ENCODE data around the gene A1CF.
"Not testable (repeated sequence)": the region's sequence is repeated elsewhere in the genome, so short reads cannot be mapped to it uniquely, and the experiment has no call there.

The A1CF gene

DNA sequence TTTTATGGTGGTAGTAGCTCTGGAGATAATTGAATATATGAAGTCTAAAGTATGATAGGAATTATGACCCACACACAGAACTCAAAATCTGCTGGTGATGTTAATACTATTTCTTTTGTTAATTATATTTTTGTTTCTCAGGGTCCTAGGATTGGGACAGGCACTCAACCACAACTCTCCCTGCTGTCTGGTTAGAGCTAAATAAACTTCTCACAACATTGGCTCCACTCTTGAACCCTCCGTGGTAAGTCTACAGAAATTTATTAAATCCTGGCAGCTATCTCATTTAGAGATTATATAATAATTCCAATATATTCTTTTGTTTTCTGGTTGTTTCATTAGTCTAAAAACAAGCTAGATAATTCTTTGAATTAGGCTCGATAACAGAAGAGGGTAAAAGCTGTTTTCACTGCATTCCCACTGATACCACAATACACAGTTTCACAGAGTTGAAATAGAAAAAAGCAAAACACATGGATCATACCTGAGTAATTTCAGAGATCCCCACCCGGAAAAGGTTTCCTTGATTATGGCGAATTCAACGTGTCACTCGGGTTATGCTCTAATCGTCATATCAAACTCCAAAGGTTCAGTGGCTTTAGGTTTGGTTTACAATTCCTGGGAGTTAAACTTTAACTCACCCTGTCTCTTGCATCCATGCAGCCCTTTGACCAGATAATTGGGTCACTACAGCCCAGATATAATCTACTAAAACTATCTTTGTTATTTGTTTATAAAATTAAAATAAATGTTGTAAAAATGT, at the start of gene A1CF:
Gene A1CF (minus strand): TSS at position 531 of the 763 bp plus-strand sequence. CDS start 25,687 bp downstream, outside the sequence.
- DNase-seq (ENCODE audit: low read depth) = no peak

DNA sequence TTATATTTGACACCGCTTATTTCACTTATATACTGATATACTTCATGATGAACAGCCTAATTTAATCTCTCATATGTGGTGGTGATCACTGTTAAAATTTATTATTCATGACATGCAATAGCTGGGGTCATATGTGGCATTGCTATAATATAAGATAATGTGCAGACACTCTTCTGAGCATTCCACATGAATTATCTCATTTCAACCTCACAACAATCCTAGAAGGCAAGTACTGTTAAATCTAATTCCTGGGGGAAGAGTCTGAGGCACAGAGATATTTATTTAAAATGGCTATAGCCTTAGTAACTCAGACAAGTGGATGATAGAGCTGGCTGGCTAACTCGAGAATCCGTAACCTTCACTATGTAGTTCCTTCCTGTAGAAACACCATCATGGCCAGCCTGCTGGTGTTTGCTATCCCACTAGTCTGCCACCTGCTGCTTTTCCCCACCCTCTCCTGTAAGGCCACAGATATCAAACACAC, 46.6 kb upstream of the A1CF start:
- DNase-seq (ENCODE audit: low read depth) = no peak

DNA sequence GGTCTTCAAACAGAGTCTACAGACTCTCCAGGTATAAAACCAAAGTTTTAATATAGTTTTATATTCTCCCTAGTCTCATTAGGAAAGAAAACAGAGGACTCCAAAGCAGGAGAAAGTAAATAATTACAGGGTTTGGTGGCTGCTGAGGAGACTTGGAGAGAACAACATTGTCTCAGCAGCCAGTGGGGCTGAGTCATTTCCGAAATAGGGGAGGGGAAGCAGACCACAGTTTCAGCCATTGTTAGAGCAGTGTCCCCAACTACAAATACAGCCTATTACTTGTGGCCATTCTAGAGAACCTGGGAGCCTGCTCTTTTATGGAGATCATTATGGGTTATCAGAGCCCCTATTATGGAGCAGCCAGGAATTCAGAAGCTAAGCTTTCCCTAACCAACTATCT, 44.2 kb upstream of the A1CF start:
- no peak for DNase-seq (ENCODE audit: low read depth)

- DNase-seq (ENCODE audit: low read depth) = no peak
Measured at GRCh38 chr10:50928190-50928552, 42.7 kb upstream of the A1CF start.

DNA sequence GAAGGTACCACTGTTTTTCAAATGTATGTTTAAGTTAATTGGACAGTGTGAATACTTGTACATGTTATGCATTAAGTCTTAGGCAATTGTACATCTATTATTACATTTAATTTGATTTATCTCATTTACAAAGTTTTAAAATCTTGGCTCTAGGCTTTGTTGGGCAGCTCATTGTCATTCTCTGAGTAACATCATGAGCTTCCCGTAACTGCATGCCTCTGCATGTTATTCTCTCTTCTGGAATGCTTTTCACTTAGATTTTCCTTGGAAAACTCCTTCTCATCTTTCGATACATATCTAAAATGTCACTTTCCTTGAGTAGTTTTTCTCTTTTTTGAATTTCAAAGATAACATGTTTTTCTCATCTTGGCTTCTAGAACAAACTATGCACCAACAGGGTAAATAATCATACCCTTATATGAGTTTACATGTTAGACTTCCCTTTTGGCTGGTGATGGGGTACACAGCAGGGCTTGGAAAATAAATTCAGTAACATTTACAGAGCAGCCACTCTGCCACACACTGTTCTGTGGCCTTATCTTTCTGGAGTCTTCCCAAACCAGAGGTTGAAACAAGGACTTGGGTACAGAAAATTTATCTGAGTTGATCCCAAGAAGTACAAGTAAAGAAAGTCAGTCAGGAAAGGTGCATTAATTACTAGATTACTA, 42.2 kb upstream of the A1CF start:
- no peak for DNase-seq (ENCODE audit: low read depth)

DNA sequence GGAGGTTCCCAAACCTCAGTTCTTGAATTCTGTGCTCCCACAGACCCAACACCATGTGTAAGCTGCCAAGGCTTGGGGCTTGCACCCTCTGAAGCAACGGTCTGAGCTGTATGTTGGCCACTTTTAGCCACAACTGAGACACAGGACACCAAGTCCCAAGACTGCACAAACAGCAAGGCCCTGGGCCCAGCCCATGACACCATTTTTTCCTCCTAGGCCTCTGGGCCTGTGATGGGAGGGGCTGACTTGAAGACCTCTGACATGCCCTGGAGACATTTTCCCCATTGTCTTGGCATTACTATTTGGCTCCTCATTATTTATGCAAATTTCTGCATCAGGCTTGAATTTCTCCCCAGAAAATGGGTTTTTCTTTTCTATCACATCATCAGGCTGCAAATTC, 38.0 kb upstream of the A1CF start:
- DNase-seq (ENCODE audit: low read depth) = not testable (repeated sequence)

DNA sequence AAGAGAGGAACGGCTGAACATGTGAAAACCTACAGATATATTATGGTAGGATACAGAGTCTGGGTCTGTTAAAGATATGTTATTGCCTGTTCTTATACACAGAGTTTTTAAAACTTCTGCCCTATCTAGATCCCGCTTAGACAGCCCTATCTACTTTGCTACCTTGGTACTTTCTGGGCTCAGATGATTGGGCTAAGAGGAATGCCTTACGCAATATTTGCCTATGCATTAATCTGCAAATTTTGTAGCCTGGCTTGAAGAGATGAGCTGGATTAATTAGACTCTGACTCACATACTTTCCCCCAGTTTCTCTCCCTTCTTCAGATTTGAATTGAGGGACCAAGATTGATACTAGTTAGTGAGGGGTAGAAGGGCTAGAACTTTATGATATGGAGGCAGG, 33.6 kb upstream of the A1CF start:
- DNase-seq (ENCODE audit: low read depth) = no peak

DNA sequence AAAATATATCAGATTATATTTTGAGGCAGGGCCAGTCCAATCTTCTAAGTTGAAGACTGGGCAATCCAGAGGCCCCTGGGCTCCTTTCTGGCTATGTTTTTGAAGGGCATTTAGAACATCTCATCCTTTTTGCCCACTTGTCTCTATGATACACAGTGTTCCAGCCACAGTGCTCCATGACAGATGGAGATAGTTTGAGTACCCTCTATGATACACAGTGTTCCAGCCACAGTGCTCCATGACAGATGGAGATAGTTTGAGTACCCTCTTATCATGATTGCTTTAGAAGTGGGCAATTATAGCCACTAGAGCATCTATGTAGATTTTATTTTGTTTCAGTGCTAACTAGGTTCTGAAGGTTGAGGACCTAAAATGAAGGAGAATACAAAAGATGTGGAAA, 33.1 kb upstream of the A1CF start:
- DNase-seq (ENCODE audit: low read depth) = no peak

GRCh38 chr10:50917486-50917885, 32.1 kb upstream of the A1CF start:
- DNase-seq (ENCODE audit: low read depth) = no peak

GRCh38 chr10:50909334-50910014, 24.0 kb upstream of the A1CF start:
- no peak for DNase-seq (ENCODE audit: low read depth)

DNA sequence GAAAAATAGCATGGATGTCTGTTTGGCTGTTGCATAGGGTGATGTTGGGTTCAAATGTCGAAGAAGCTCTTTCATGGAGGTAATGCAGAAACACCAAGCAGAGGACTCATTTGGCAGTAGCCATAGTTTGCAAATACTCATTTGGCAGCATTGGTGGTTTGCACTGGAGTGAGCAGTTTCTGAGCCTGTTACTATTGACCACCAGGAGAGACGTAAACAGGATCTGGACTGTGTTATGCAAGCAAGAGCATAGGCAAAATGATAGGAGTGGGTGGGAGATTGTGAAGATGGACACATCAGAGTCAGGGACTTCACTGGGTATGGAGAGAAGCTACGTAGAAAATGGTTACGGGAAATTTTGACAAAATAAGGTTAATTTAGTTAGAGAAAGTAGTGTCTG, 22.9 kb upstream of the A1CF start:
- no peak for DNase-seq (ENCODE audit: low read depth)

DNA sequence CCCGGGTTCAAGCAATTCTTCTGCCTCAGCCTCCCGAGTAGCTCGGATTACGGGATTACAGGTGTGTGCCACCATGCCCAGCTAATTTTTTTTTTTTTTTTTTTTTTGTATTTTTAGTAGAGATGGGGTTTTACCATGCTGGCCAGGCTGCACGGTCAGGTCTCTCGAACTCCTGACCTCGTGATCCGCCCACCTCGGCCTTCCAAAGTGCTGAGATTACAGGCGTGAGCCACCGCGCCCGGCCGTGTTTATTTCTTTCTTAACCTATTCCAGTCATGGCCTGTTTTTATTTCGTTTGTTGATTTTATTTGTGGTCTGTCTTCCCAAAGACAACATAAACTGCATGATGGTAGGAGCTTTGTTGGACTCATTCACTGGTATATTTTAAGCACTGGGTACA, 20.4 kb upstream of the A1CF start:
- DNase-seq (ENCODE audit: low read depth) = not testable (repeated sequence)

DNA sequence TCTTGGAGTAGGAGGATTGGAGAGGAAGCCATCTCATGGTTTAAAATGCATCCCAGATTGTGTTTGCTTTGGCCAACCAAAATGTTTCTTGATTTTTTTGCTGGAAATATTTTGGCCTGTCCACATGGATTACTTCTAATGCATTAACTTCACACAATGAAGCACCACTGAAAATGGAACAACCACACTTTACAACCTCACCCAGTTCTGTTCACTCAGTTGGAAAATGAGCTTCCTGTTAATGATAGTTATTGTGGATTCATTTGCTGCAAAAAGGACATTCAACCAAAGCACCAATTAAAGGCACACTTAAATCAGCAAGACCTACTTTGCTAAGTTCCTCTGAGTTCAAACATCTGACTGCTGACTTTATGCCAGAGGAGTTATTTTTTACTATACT, 11.3 kb upstream of the A1CF start:
- DNase-seq (ENCODE audit: low read depth) = no peak

- no peak for DNase-seq (ENCODE audit: low read depth)
Measured at GRCh38 chr10:50894312-50894711, 8.9 kb upstream of the A1CF start.

DNA sequence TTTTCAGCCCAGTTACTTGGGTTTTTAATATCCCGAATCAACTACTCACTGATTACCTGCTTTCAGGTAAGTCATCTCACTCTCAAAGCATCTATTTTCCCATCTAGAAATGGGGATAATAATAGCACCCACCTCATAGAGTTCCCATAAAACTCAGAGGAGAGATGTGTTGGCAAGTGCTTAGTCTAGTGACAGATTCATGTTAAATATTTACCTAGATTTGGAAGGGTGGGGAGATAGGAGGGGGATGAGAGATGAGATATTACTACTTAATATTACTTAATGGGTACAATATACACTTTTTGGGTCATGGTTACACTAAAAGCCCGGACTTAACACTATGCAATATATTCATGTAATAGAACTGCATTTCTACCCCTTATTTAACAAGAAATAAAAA, 7.0 kb upstream of the A1CF start:
- DNase-seq (ENCODE audit: low read depth) = no peak

DNA sequence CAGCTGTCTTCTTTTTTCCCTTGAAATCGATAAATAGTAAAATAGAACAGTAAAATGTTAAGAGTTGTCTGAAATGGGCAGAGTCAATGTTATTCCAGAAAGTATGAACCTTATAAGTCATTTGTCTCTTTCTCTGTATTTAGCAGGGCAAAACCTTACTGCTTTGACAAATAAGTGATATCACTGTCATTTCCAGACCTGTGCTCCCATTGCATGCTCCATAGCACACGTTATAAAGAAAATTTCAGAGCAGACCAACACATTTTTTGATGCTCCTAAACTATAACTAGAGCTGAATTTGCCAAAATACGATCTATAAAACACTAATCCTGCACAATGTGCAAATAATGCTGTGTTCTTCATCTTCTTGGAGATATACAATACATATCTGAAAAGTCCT, 1.1 kb downstream of the A1CF start:
- DNase-seq (ENCODE audit: low read depth) = no peak

- DNase-seq (ENCODE audit: low read depth) = no peak
Measured at GRCh38 chr10:50883629-50884028, 1.8 kb downstream of the A1CF start.

DNA sequence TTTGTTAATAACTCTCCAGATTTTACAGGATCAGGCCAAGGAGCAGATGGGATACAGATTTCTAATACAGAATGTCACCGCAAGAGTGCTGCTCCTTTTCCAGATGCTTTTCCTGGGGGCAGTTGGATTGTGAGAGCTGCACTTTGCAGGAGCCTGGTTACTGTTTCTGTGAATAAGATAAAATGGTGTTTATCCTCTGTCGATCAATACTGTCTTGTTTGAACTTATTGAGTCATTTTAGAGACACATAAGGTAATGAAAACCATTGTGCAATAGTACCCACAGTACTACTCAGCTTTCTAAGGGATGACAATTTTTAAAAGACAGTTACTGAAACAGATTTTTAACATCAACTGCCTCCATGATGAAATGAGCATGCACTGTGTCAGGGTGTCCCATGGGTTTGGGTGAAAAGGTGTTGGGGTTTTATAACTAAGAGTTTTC, 2.9 kb downstream of the A1CF start:
- DNase-seq (ENCODE audit: low read depth) = no peak

DNA sequence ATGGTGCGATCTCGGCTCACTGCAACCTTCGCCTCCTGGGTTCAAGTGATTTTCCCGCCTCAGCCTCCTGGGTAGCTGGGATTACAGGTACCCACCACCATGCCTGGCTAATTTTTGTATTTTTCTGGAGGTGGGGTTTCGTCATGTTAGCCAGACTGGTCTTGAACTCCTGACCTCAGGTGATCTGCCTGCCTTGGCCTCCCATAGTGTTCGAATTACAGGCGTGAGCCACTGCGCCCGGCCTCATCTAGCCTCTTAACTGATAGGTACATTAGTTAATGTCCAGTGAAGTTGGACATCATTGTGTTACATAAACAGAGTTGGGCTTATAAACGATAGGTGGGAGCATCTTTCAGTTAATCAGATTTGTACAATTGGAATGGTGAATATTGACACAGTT, 4.4 kb downstream of the A1CF start:
- not testable (repeated sequence) for DNase-seq (ENCODE audit: low read depth)

- DNase-seq (ENCODE audit: low read depth) = no peak
Measured at GRCh38 chr10:50876429-50876828, 9.0 kb downstream of the A1CF start.

DNA sequence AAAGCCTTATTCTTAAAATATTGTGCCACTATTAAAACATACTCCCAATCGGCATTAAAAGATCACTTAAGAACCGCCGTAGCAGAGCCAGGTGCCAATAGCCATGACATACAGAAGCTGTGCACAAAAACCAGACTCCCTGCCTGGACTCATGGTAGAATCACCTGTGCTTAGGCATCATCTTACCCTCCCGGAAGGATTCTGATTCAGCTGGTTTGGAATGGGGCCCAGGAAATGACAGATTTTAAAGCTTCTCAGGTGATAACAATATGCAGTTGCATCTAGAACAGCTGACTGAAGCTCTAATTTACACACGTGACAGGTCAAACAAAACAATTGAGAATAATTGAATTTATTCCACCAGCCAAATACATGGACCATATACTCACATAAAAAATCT, 10.7 kb downstream of the A1CF start:
- DNase-seq (ENCODE audit: low read depth) = no peak

DNA sequence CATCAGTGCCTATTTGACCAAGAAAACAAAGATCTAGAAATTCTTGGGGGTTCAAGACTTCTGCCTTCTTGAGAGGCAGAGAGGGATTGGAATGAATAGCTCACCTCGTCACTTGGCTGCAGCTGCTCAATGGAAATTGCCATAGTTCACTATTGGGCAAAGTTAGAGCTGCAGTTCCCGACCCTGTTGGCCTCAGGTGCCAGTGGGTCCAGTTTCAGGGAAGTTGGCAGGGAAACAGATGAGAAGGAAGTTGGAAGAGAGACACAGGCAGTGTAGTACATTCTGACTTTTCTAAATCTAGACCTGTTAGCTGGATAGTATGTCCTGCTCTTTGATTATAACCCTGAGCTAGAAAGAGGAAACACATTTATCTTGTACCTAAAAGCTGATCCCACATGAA, 19.1 kb downstream of the A1CF start:
- DNase-seq (ENCODE audit: low read depth) = no peak

- no peak for DNase-seq (ENCODE audit: low read depth)
Measured at GRCh38 chr10:50862719-50863118, 22.7 kb downstream of the A1CF start.

Data from activated T-helper 9 cell treated with anti-CD3 and anti-CD28 coated beads, Interleukin-2, amount 50 U/mL, for 16 hours (primary cell).